Raji (cell line): ENCODE measurements around the gene IFRD1.

Experiments used
- POLR2A ChIP-seq: IDR thresholded peaks from 2 replicates; pipeline ENCODE4 v1.6.1; 2011; ENCODE audit warnings: low read depth, low read length, control low read depth; ENCODE audit not compliant: insufficient read depth

Gene IFRD1

GRCh38 chr7:112521942-112522341 is 71.7 kb downstream of the IFRD1 start:
- TF ChIP-seq POLR2A = no peak

GRCh38 chr7:112523871-112524270 is 73.6 kb downstream of the IFRD1 start:
- TF ChIP-seq POLR2A = no peak
